ENCODE data around the gene SPPL2C. TPM values are rescaled to one million over a fixed set of nuclear protein-coding genes. Genes with fewer than 3 reads are reported as not detected.

The SPPL2C gene
- total RNA-seq, 1 donor = not detected

- no peak overlapping the region for H3K4me3 ChIP-seq (ENCODE audit: low read length)
- H3K4me1 ChIP-seq (ENCODE audit: insufficient read depth, low read length) = no peaks in the 10 kb centered on the region
- H3K9me3 ChIP-seq (ENCODE audit: low read depth, low read length) = no peaks in the 10 kb centered on the region
- H3K27me3 ChIP-seq (ENCODE audit: insufficient read depth, low read length) = no peaks in the 10 kb centered on the region
Observed at GRCh38 chr17:45821147-45821546, 23.5 kb upstream of the SPPL2C start.

- H3K4me1 ChIP-seq (ENCODE audit: insufficient read depth, low read length) = no peaks in the 10 kb centered on the region
- H3K27me3 ChIP-seq (ENCODE audit: insufficient read depth, low read length) = no peaks in the 10 kb centered on the region
- no peaks in the 10 kb centered on the region for H3K9me3 ChIP-seq (ENCODE audit: low read depth, low read length)
- no peak overlapping the region for H3K4me3 ChIP-seq (ENCODE audit: low read length)
Observed at GRCh38 chr17:45823598-45823997, 21.1 kb upstream of the SPPL2C start.

- Histone ChIP-seq H3K9me3 (ENCODE audit: low read depth, low read length) (no peaks in the 10 kb centered on the region), H3K4me1 (ENCODE audit: insufficient read depth, low read length) (no peaks in the 10 kb centered on the region), H3K27me3 (ENCODE audit: insufficient read depth, low read length) (no peaks in the 10 kb centered on the region), H3K4me3 (ENCODE audit: low read length) (no peak overlapping the region)
Observed at GRCh38 chr17:45824475-45824874, 20.2 kb upstream of the SPPL2C start.

GRCh38 chr17:45824901-45825492, 19.7 kb upstream of the SPPL2C start:
- Histone ChIP-seq H3K27me3 (ENCODE audit: insufficient read depth, low read length) (no peaks in the 10 kb centered on the region), H3K4me1 (ENCODE audit: insufficient read depth, low read length) (no peaks in the 10 kb centered on the region), H3K9me3 (ENCODE audit: low read depth, low read length) (no peaks in the 10 kb centered on the region), H3K4me3 (ENCODE audit: low read length) (no peak overlapping the region)

GRCh38 chr17:45825792-45826191, 18.9 kb upstream of the SPPL2C start:
- no peaks in the 10 kb centered on the region for H3K27me3 ChIP-seq (ENCODE audit: insufficient read depth, low read length)
- H3K4me3 ChIP-seq (ENCODE audit: low read length) = no peak overlapping the region
- no peaks in the 10 kb centered on the region for H3K4me1 ChIP-seq (ENCODE audit: insufficient read depth, low read length)
- no peaks in the 10 kb centered on the region for H3K9me3 ChIP-seq (ENCODE audit: low read depth, low read length)

- no peaks in the 10 kb centered on the region for H3K27me3 ChIP-seq (ENCODE audit: insufficient read depth, low read length)
- no peak overlapping the region for H3K4me3 ChIP-seq (ENCODE audit: low read length)
- H3K9me3 ChIP-seq (ENCODE audit: low read depth, low read length) = no peaks in the 10 kb centered on the region
- H3K4me1 ChIP-seq (ENCODE audit: insufficient read depth, low read length) = no peaks in the 10 kb centered on the region
Observed at GRCh38 chr17:45826919-45827588, 17.6 kb upstream of the SPPL2C start.

GRCh38 chr17:45828171-45828570, 16.5 kb upstream of the SPPL2C start:
- Histone ChIP-seq H3K9me3 (ENCODE audit: low read depth, low read length) (no peaks in the 10 kb centered on the region), H3K27me3 (ENCODE audit: insufficient read depth, low read length) (no peaks in the 10 kb centered on the region), H3K4me1 (ENCODE audit: insufficient read depth, low read length) (no peaks in the 10 kb centered on the region), H3K4me3 (ENCODE audit: low read length) (no peak overlapping the region)

GRCh38 chr17:45828582-45829133, 16.0 kb upstream of the SPPL2C start:
- Histone ChIP-seq H3K4me1 (ENCODE audit: insufficient read depth, low read length) (no peaks in the 10 kb centered on the region), H3K4me3 (ENCODE audit: low read length) (no peak overlapping the region), H3K27me3 (ENCODE audit: insufficient read depth, low read length) (no peaks in the 10 kb centered on the region), H3K9me3 (ENCODE audit: low read depth, low read length) (no peaks in the 10 kb centered on the region)

GRCh38 chr17:45833920-45834319, 10.8 kb upstream of the SPPL2C start:
- Histone ChIP-seq H3K27me3 (ENCODE audit: insufficient read depth, low read length) (no peaks in the 10 kb centered on the region), H3K4me3 (ENCODE audit: low read length) (no peak overlapping the region), H3K9me3 (ENCODE audit: low read depth, low read length) (no peaks in the 10 kb centered on the region)

GRCh38 chr17:45834471-45835396, 9.9 kb upstream of the SPPL2C start:
- Histone ChIP-seq H3K4me1 (ENCODE audit: insufficient read depth, low read length) (no peaks in the 10 kb centered on the region), H3K4me3 (ENCODE audit: low read length) (no peak overlapping the region), H3K27me3 (ENCODE audit: insufficient read depth, low read length) (no peaks in the 10 kb centered on the region), H3K9me3 (ENCODE audit: low read depth, low read length) (no peaks in the 10 kb centered on the region)

More at GRCh38 chr17:45833920-45834319, 10.8 kb upstream of the SPPL2C start:
- no peaks in the 10 kb centered on the region for H3K4me1 ChIP-seq (ENCODE audit: insufficient read depth, low read length)

GRCh38 chr17:45835481-45835880, 9.2 kb upstream of the SPPL2C start:
- Histone ChIP-seq H3K27me3 (ENCODE audit: insufficient read depth, low read length) (no peaks in the 10 kb centered on the region), H3K4me1 (ENCODE audit: insufficient read depth, low read length) (no peaks in the 10 kb centered on the region), H3K4me3 (ENCODE audit: low read length) (no peak overlapping the region), H3K9me3 (ENCODE audit: low read depth, low read length) (no peaks in the 10 kb centered on the region)

- Histone ChIP-seq H3K4me1 (ENCODE audit: insufficient read depth, low read length) (no peaks in the 10 kb centered on the region), H3K4me3 (ENCODE audit: low read length) (no peak overlapping the region), H3K9me3 (ENCODE audit: low read depth, low read length) (no peaks in the 10 kb centered on the region), H3K27me3 (ENCODE audit: insufficient read depth, low read length) (no peaks in the 10 kb centered on the region)
Observed at GRCh38 chr17:45836047-45837044, 8.3 kb upstream of the SPPL2C start.

GRCh38 chr17:45837187-45837586, 7.5 kb upstream of the SPPL2C start:
- H3K4me1 ChIP-seq (ENCODE audit: insufficient read depth, low read length) = no peaks in the 10 kb centered on the region
- no peak overlapping the region for H3K4me3 ChIP-seq (ENCODE audit: low read length)
- H3K9me3 ChIP-seq (ENCODE audit: low read depth, low read length) = no peaks in the 10 kb centered on the region
- no peaks in the 10 kb centered on the region for H3K27me3 ChIP-seq (ENCODE audit: insufficient read depth, low read length)

- H3K4me3 ChIP-seq (ENCODE audit: low read length) = no peak overlapping the region
Observed at GRCh38 chr17:45837603-45838002, 7.1 kb upstream of the SPPL2C start.

More at GRCh38 chr17:45837603-45838002, 7.1 kb upstream of the SPPL2C start:
- no peaks in the 10 kb centered on the region for H3K27me3 ChIP-seq (ENCODE audit: insufficient read depth, low read length)
- no peaks in the 10 kb centered on the region for H3K4me1 ChIP-seq (ENCODE audit: insufficient read depth, low read length)
- no peaks in the 10 kb centered on the region for H3K9me3 ChIP-seq (ENCODE audit: low read depth, low read length)

Measured in mononuclear cell (primary cell).